H1 (cell line): ENCODE measurements around the gene MAGI1.

Experiments
- CHD2 ChIP-seq: IDR thresholded peaks from 2 replicates; pipeline ENCODE4 v1.6.1; 2012; ENCODE audit warnings: low read length, improper control_type of control experiment
- CTCF ChIP-seq, 3 experiments: IDR thresholded peaks; 1 replicate in 2 of 3; 2 replicates in 1 of 3; pipeline versions ENCODE4 v1.5.1 to v1.6.1; 2011; ENCODE audit warnings: low read length in 3 of 3, mild to moderate bottlenecking in 3 of 3, inconsistent platforms in 2 of 3, low read depth in 1 of 3, moderate library complexity in 1 of 3; ENCODE audit not compliant: insufficient read depth in 1 of 3; ENCODE audit errors: control extremely low read depth in 1 of 3
- EZH2 ChIP-seq: fragments of 200-600 bp; sonication (generic); IDR thresholded peaks from 2 replicates; pipeline ENCODE4 v1.7.1; 2012; ENCODE audit warnings: low read depth, mild to moderate bottlenecking, moderate library complexity, low read length, inconsistent platforms; ENCODE audit not compliant: severe bottlenecking
- GABPA ChIP-seq: IDR thresholded peaks from 2 replicates; pipeline ENCODE4 v1.6.1; 2011; ENCODE audit warnings: mild to moderate bottlenecking, low read length, moderate library complexity, borderline replicate concordance; ENCODE audit not compliant: insufficient read depth
- HDAC2 ChIP-seq, 2 experiments: fragments of 300-600 bp in 1 of 2; sonication (generic) in 1 of 2; IDR thresholded peaks; 2 replicates each; pipeline ENCODE4 v1.6.1; 2011 to 2012; ENCODE audit warnings: low read depth in 2 of 2, low read length in 2 of 2, mild to moderate bottlenecking in 2 of 2, moderate library complexity in 2 of 2, borderline replicate concordance in 1 of 2, inconsistent platforms in 1 of 2
- RAD21 ChIP-seq, 2 experiments: IDR thresholded peaks in 1 of 2; conservative IDR thresholded peaks in 1 of 2; 2 replicates each; pipeline ENCODE4 v1.6.1; 2011; ENCODE audit warnings: low read depth in 2 of 2, low read length in 2 of 2, improper control_type of control experiment in 1 of 2, inconsistent platforms in 1 of 2, mild to moderate bottlenecking in 1 of 2, moderate library complexity in 1 of 2
- RFX5 ChIP-seq: IDR thresholded peaks from 2 replicates; pipeline ENCODE4 v1.6.1; 2011; ENCODE audit warnings: low read depth, low read length, improper control_type of control experiment, borderline replicate concordance
- SIN3A ChIP-seq, 2 experiments: IDR thresholded peaks in 1 of 2; conservative IDR thresholded peaks in 1 of 2; 2 replicates each; pipeline ENCODE4 v1.6.1; 2011 to 2012; ENCODE audit warnings: low read length in 2 of 2, improper control_type of control experiment in 1 of 2, low read depth in 1 of 2, mild to moderate bottlenecking in 1 of 2
- TAF1 ChIP-seq: IDR thresholded peaks from 2 replicates; pipeline ENCODE4 v1.6.1; 2011; ENCODE audit warnings: mild to moderate bottlenecking, low read depth, low read length
- YY1 ChIP-seq: IDR thresholded peaks from 2 replicates; pipeline ENCODE4 v1.6.1; 2011; ENCODE audit warnings: low read depth, mild to moderate bottlenecking, low read length
- ZNF274 ChIP-seq: IDR thresholded peaks from 2 replicates; pipeline ENCODE4 v1.7.0; 2012; ENCODE audit warnings: low read length, borderline replicate concordance; ENCODE audit errors: extremely low read depth

GRCh38 chr3:65318231-65318630 is 720.5 kb downstream of the MAGI1 start:
- TF ChIP-seq ZNF274 = no peak
- no peak for TF ChIP-seq YY1
- no peak for TF ChIP-seq CTCF (IDR thresholded peaks at IDR 0.05; ENCODE audit: control extremely low read depth in 1 of 3, insufficient read depth in 1 of 3, low read depth in 1 of 3, low read length in 3 of 3)
- TF ChIP-seq GABPA = no peak
- TF ChIP-seq SIN3A (conservative IDR thresholded peaks at IDR 0.05 in 1 of 2, IDR thresholded peaks at IDR 0.05 in 1 of 2; ENCODE audit: low read depth in 1 of 2, low read length in 2 of 2) = no peak
- no peak for TF ChIP-seq EZH2
- TF ChIP-seq RFX5 = no peak
- no peak for TF ChIP-seq TAF1
- no peak for TF ChIP-seq HDAC2 (IDR thresholded peaks at IDR 0.05; ENCODE audit: borderline replicate concordance in 1 of 2, low read depth in 2 of 2, low read length in 2 of 2)
- no peak for TF ChIP-seq CHD2
- TF ChIP-seq RAD21 (IDR thresholded peaks at IDR 0.05 in 1 of 2, conservative IDR thresholded peaks at IDR 0.05 in 1 of 2; ENCODE audit: low read depth in 2 of 2, low read length in 2 of 2) = no peak
